Progenitor cell of endocrine pancreas (in vitro differentiated cells): Measurements from ENCODE around the gene CCDC90B. TPM values are rescaled to one million over a fixed set of nuclear protein-coding genes. Genes with fewer than 3 reads are reported as not detected.

ENCODE experiments used
- DNase-seq: peaks from one replicate; pipeline ENCODE4 v3.0.0; 2021; ENCODE audit warnings: low spot score; ENCODE audit not compliant: unreplicated experiment
- H3K27ac Mint-ChIP-seq: 2 replicates; pipeline ENCODE4 v1.8.0; 2021; ENCODE audit warnings: mild to moderate bottlenecking, moderate library complexity, mixed read lengths
- H3K27me3 Mint-ChIP-seq: 2 replicates; pipeline ENCODE4 v1.8.0; 2021; ENCODE audit warnings: mixed read lengths
- H3K36me3 Mint-ChIP-seq: 2 replicates; pipeline ENCODE4 v1.8.0; 2022; ENCODE audit warnings: mixed read lengths; ENCODE audit not compliant: insufficient read depth
- H3K4me1 Mint-ChIP-seq: 2 replicates; pipeline ENCODE4 v1.8.0; 2021; ENCODE audit warnings: low read depth, mixed read lengths
- H3K4me3 Mint-ChIP-seq: 2 replicates; pipeline ENCODE4 v1.8.0; 2021; ENCODE audit warnings: low read depth, mild to moderate bottlenecking, moderate library complexity, mixed read lengths
- H3K9me3 Mint-ChIP-seq: 2 replicates; pipeline ENCODE4 v1.8.0; 2021; ENCODE audit warnings: low read depth, mixed read lengths
- CTCF ChIP-seq: fragments of 200-600 bp; sonication (generic); IDR thresholded peaks from one replicate; pipeline ENCODE4 v1.5.0; 2021; ENCODE audit warnings: antibody characterized with exemption, mild to moderate bottlenecking; ENCODE audit not compliant: unreplicated experiment
- long read RNA-seq: library from polyadenylated mRNA; unstranded; transcript quantifications from one replicate; pipeline ENCODE4 v2.0.0, GENCODE V29; 2020
- total RNA-seq: library from RNA; stranded (reverse); gene quantifications from 2 replicates; pipeline ENCODE4 v1.2.1, GENCODE V29; 2021

Gene CCDC90B
- total RNA-seq: 47.0 and 50.4 TPM in 2 replicates
- long read RNA-seq, full-length matches to known transcripts: 111 of 163 reads
- long read RNA-seq, partial matches to known transcripts: 19 of 163 reads
- long read RNA-seq, other reads (novel, unspliced or antisense): 33 of 163 reads

GRCh38 chr11:83285771-83286528 is at the start of gene CCDC90B:
CCDC90B (minus strand) TSS chr11:83286367; CDS start chr11:83285972, 395 bp downstream.
- H3K27ac Mint-ChIP-seq: peak within 1 kb of the TSS; percentile 99

GRCh38 chr11:83335446-83336070 is 49.4 kb upstream of the CCDC90B start:
- H3K9me3 Mint-ChIP-seq: no peaks in the 10 kb centered on the region
- H3K27ac Mint-ChIP-seq: peak overlapping the region; percentile 70
- no peak for DNase-seq
- TF ChIP-seq CTCF: no peak
- H3K27me3 Mint-ChIP-seq: peaks cover 5% of the 10 kb centered on the region
- no peak overlapping the region for H3K4me3 Mint-ChIP-seq
- peaks cover 11% of the 10 kb centered on the region for H3K4me1 Mint-ChIP-seq
- no peaks in the 10 kb centered on the region for H3K36me3 Mint-ChIP-seq

More at GRCh38 chr11:83285771-83286528, at the start of gene CCDC90B:
- DNase-seq: peak; percentile 81
- H3K36me3 Mint-ChIP-seq: no peaks in the 10 kb centered on the region
- peak; percentile 49 for TF ChIP-seq CTCF
- H3K4me3 Mint-ChIP-seq: peak within 1 kb of the TSS; percentile 98
- H3K9me3 Mint-ChIP-seq: peaks cover 3% of the 10 kb centered on the region
- no peaks in the 10 kb centered on the region for H3K27me3 Mint-ChIP-seq
- peaks cover 21% of the 10 kb centered on the region for H3K4me1 Mint-ChIP-seq

GRCh38 chr11:83330303-83330702 is 44.1 kb upstream of the CCDC90B start:
- TF ChIP-seq CTCF: no peak
- H3K27ac Mint-ChIP-seq: no peak overlapping the region
- H3K9me3 Mint-ChIP-seq: no peaks in the 10 kb centered on the region
- H3K27me3 Mint-ChIP-seq: no peaks in the 10 kb centered on the region
- no peaks in the 10 kb centered on the region for H3K36me3 Mint-ChIP-seq
- H3K4me1 Mint-ChIP-seq: no peaks in the 10 kb centered on the region
- DNase-seq: no peak
- no peak overlapping the region for H3K4me3 Mint-ChIP-seq

- no peaks in the 10 kb centered on the region for H3K4me1 Mint-ChIP-seq
- DNase-seq: no peak
- H3K9me3 Mint-ChIP-seq: peaks cover 8% of the 10 kb centered on the region
- no peak overlapping the region for H3K27ac Mint-ChIP-seq
- no peak for TF ChIP-seq CTCF
- H3K27me3 Mint-ChIP-seq: peaks cover 14% of the 10 kb centered on the region
- no peak overlapping the region for H3K4me3 Mint-ChIP-seq
- H3K36me3 Mint-ChIP-seq: no peaks in the 10 kb centered on the region
Measured at GRCh38 chr11:83326326-83326725, 40.2 kb upstream of the CCDC90B start.

- no peak overlapping the region for H3K4me3 Mint-ChIP-seq
- H3K27ac Mint-ChIP-seq: no peak overlapping the region
- peaks cover 23% of the 10 kb centered on the region for H3K27me3 Mint-ChIP-seq
- H3K36me3 Mint-ChIP-seq: no peaks in the 10 kb centered on the region
- peaks cover 10% of the 10 kb centered on the region for H3K4me1 Mint-ChIP-seq
- no peak for DNase-seq
- H3K9me3 Mint-ChIP-seq: peaks cover 8% of the 10 kb centered on the region
- no peak for TF ChIP-seq CTCF
Measured at GRCh38 chr11:83319346-83319745, 33.2 kb upstream of the CCDC90B start.
